ENCODE results near the gene STMN1. TPM values are rescaled to one million over a fixed set of nuclear protein-coding genes. Genes with fewer than 3 reads are reported as not detected.

The STMN1 gene
- total and polyA plus RNA-seq, 5 donors: 10.3 to 20.7 (median 16.5) TPM

GRCh38 chr1:25854554-25854953, 51.7 kb downstream of the STMN1 start:
- intact Hi-C loops (cut with DNase I): no loop called here
- Histone ChIP-seq H3K9me3 (ENCODE audit: control insufficient read depth, low read length) (no peaks in the 10 kb centered on the region), H3K27ac (ENCODE audit: low read length) (no peak overlapping the region), H3K27me3 (ENCODE audit: control insufficient read depth, insufficient read depth) (no peaks in the 10 kb centered on the region), H3K4me1 (ENCODE audit: control insufficient read depth, insufficient read depth, low read length) (no peaks in the 10 kb centered on the region), H3K4me3 (ENCODE audit: low read length) (no peak overlapping the region)
- no peak for DNase-seq
- no peak for ATAC-seq
- 71% methylated on average over 2 of the region's 2 CpGs for WGBS

Small RNA genes within 50 kb of the gene (microRNA-seq; reads per million reads assigned to microRNA genes)
- 0 reads per million in 2 donors for gene MIR3917

Other genes starting within 250 kb of the STMN1 start
- gene SELENON, start 106.2 kb downstream of the STMN1 start, total RNA-seq: 10 to 100 TPM; 34.7 to 48.2 (median 40.5) TPM
- 26.4 TPM for gene SELENON, start 106.2 kb downstream of the STMN1 start, polyA plus RNA-seq
- gene MTFR1L, start 86.5 kb downstream of the STMN1 start, total RNA-seq: 100 to 1,000 TPM; 125 to 195 (median 180) TPM
- 130 TPM for gene MTFR1L, start 86.5 kb downstream of the STMN1 start, polyA plus RNA-seq
- under 1 TPM in 1 of 4 donors, not detected in 3; 0.34 TPM for gene AUNIP, start 47.0 kb downstream of the STMN1 start, total RNA-seq
- gene AUNIP, start 47.0 kb downstream of the STMN1 start, polyA plus RNA-seq: not detected
- gene PAQR7, start 30.7 kb downstream of the STMN1 start, total RNA-seq: 1 to 10 TPM; 2.5 to 3.1 (median 2.9) TPM
- 1.5 TPM for gene PAQR7, start 30.7 kb downstream of the STMN1 start, polyA plus RNA-seq
- 1 to 10 TPM; 3.9 to 5.6 (median 4.2) TPM for gene PAFAH2, start 91.6 kb upstream of the STMN1 start, total RNA-seq
- 2.0 TPM for gene PAFAH2, start 91.6 kb upstream of the STMN1 start, polyA plus RNA-seq
- gene EXTL1, start 115.4 kb upstream of the STMN1 start, total RNA-seq: 1 to 10 TPM in 3 of 4 donors, under 1 TPM in 1; 0.78 to 4.3 (median 2.7) TPM
- gene EXTL1, start 115.4 kb upstream of the STMN1 start, polyA plus RNA-seq: 2.2 TPM
- under 1 TPM; 0.24 to 0.48 (median 0.41) TPM for gene SLC30A2, start 139.7 kb upstream of the STMN1 start, total RNA-seq
- 0.36 TPM for gene SLC30A2, start 139.7 kb upstream of the STMN1 start, polyA plus RNA-seq
- gene TRIM63, start 161.2 kb upstream of the STMN1 start, total RNA-seq: 100 to 1,000 TPM; 121 to 194 (median 155) TPM
- 184 TPM for gene TRIM63, start 161.2 kb upstream of the STMN1 start, polyA plus RNA-seq
- gene PDIK1L, start 205.4 kb upstream of the STMN1 start, total RNA-seq: 1 to 10 TPM; 3.7 to 5.2 (median 4.5) TPM
- gene PDIK1L, start 205.4 kb upstream of the STMN1 start, polyA plus RNA-seq: 1.1 TPM

All from right cardiac atrium (tissue), 5 donors.